Measurements from ENCODE around the gene KLF11.
A peak's percentile ranks its signal among the peaks of the same experiment; 100 is the strongest.
"Not testable (repeated sequence)": the region's sequence is repeated elsewhere in the genome, so short reads cannot be mapped to it uniquely, and the experiment has no call there.

KLF11 gene

DNA sequence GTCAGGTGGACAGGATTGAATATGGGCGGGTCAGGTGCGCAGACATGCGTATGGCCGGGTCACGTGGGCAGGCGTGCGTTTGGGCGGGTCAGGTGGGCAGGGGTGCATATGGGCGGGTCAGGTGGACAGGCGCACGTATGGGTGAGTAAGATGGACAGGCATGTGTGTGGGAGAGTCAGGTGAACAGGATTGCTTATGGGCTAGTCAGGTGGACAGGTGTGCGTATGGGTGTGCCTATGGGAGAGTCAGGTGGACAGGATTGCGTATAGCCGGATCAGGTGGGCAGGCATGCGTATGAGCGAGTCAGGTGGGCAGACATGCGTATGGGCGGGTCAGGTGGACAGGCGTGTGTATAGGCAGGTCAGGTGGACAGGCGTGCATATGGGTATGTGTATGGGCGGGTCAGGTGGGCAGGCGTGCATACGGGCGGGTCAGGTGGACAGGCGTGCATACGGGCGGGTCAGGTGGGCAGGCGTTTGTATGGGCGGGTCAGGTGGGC lies 30.3 kb upstream of the KLF11 start:
- Histone ChIP-seq H3K27ac (no peak overlapping the region), H3K9ac (ENCODE audit: insufficient read length) (no peak overlapping the region), H3K9me3 (ENCODE audit: low read depth, low read length) (no peaks in the 10 kb centered on the region), H3K4me3 (no peak overlapping the region), H3K36me3 (ENCODE audit: insufficient read depth, low read length) (no peaks in the 10 kb centered on the region)
- DNase-seq (ENCODE audit: low read depth, low spot score): no peak
- no peak for TF ChIP-seq POLR2AphosphoS5 (IDR thresholded peaks at IDR 0.05; ENCODE audit: borderline replicate concordance, low read depth, low read length)
- TF ChIP-seq FOXP2 (optimal IDR thresholded peaks at IDR 0.05; ENCODE audit: control extremely low read depth, extremely low read length, insufficient read depth): no peak
- TF ChIP-seq EZH2 (IDR thresholded peaks at IDR 0.05): no peak

DNA sequence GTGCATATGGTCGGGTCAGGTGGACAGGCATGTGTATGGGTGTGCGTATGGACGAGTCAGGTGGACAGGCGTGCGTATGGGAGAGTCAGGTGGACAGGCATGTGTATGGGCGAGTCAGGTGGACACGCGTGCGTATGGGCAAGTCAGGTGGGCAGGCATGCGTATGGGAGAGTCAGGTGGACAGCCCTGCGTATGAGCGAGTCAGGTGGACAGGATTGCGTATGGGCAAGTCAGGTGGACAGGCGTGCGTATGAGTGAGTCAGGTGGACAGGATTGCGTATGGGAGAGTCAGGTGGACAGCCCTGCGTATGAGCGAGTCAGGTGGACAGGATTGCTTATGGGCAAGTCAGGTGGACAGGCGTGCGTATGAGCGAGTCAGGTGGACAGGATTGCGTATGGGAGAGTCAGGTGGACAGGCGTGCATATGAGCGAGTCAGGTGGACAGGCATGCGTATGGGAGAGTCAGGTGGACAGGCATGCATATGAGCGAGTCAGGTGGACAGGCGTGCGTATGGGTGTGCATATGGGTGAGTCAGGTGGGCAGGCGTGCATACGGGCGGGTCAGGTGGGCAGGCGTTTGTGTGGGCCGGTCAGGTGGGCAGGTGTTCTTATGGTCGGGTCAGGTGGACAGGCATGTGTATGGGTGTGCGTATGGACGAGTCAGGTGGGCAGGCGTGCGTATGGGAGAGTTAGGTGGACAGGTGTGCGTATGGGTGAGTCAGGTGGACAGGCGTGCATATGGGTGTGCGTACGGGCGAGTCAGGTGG lies 29.5 kb upstream of the KLF11 start:
- not testable (repeated sequence) for DNase-seq (ENCODE audit: low read depth, low spot score); H3K9ac ChIP-seq (ENCODE audit: insufficient read length); H3K9me3 ChIP-seq (ENCODE audit: low read depth, low read length); H3K27ac ChIP-seq; H3K4me3 ChIP-seq; H3K36me3 ChIP-seq (ENCODE audit: insufficient read depth, low read length)

DNA sequence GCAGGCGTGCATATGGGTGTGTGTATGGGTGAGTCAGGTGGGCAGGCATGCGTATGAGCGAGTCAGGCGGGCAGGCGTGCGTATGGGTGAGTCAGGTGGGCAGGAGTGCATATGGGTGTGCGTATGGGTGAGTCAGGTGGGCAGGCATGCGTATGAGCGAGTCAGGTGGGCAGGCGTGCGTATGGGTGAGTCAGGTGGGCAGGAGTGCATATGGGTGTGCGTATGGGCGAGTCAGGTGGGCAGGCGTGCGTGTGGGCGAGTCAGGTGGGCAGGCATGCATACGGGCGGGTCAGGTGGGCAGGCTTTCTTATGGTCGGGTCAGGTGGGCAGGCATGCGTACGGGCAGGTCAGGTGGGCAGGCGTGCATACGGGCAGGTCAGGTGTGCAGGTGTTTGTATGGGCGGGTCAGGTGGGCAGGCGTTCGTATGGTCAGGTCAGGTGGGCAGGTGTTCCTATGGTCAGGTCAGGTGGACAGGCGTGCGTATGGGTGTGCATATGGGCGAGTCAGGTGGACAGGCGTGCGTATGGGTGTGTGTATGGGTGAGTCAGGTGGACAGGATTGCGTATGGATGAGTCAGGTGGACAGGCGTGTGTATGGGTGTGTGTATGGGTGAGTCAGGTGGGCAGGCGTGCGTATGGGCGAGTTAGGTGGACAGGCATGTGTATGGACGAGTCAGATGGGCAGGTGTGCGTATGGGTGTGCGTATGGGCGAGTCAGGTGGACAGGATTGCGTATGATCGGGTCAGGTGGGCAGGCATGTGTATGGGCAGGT lies 28.7 kb upstream of the KLF11 start:
- no peak overlapping the region for H3K9ac ChIP-seq (ENCODE audit: insufficient read length)
- H3K9me3 ChIP-seq (ENCODE audit: low read depth, low read length): no peaks in the 10 kb centered on the region
- no peaks in the 10 kb centered on the region for H3K36me3 ChIP-seq (ENCODE audit: insufficient read depth, low read length)
- H3K4me3 ChIP-seq: no peak overlapping the region
- DNase-seq (ENCODE audit: low read depth, low spot score): no peak
- H3K27ac ChIP-seq: no peak overlapping the region
- TF ChIP-seq EZH2 (IDR thresholded peaks at IDR 0.05) (no peak), POLR2AphosphoS5 (IDR thresholded peaks at IDR 0.05; ENCODE audit: borderline replicate concordance, low read depth, low read length) (no peak), FOXP2 (optimal IDR thresholded peaks at IDR 0.05; ENCODE audit: control extremely low read depth, extremely low read length, insufficient read depth) (no peak)

DNA sequence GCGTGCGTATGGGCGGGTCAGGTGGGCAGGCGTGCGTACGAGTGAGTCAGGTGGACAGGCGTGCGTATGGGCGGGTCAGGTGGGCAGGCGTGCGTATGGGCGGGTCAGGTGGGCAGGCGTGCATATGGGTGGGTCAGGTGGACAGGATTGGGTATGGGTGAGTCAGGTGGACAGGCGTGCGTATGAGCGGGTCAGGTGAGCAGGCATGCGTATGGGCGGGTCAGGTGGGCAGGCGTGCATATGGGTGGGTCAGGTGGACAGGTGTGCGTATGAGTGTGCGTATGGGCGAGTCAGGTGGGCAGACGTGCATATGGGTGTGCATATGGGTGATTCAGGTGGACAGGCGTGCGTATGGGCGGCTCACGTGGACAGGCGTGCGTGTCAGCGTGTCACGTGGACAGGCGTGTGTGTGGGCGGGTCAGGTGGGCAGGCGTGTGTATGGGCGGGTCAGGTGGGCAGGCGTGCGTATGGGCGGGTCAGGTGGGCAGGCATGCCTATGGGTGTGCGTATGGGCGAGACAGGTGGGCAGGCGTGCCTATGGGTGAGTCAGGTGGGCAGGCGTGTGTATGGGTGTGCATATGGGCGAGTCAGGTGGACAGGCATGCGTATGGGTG lies 27.9 kb upstream of the KLF11 start:
- not testable (repeated sequence) for DNase-seq (ENCODE audit: low read depth, low spot score); H3K9ac ChIP-seq (ENCODE audit: insufficient read length); H3K27ac ChIP-seq; H3K4me3 ChIP-seq; H3K9me3 ChIP-seq (ENCODE audit: low read depth, low read length); H3K36me3 ChIP-seq (ENCODE audit: insufficient read depth, low read length)

GRCh38 chr2:10016001-10016801 lies 27.1 kb upstream of the KLF11 start:
- no peak for TF ChIP-seq EZH2 (IDR thresholded peaks at IDR 0.05)
- H3K36me3 ChIP-seq (ENCODE audit: insufficient read depth, low read length): no peaks in the 10 kb centered on the region
- H3K27ac ChIP-seq: no peak overlapping the region
- no peak for DNase-seq (ENCODE audit: low read depth, low spot score)
- no peaks in the 10 kb centered on the region for H3K9me3 ChIP-seq (ENCODE audit: low read depth, low read length)
- no peak overlapping the region for H3K4me3 ChIP-seq
- H3K9ac ChIP-seq (ENCODE audit: insufficient read length): no peak overlapping the region

DNA sequence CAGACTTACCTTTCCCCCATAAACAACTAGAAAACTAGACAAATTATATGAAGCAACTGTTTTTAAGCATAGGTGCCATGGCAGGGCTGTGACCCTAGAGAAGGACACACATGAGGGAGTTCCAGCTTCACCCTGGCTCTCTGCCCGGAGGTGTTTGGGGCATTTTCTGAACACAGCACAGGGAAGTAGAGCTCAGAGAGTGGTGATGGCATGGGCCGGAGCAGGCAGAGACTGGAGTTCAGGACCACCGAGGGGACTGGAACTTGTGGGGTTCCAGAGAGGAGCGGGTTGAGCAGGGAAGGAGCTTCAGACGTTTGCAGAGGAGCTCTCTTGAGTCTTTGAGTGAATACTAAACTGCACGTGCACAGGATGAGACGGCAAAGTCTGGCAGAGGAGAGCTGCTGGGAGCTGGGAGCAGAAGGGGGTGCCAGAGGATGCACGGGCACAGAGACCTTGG lies 26.5 kb upstream of the KLF11 start:
- no peak overlapping the region for H3K4me3 ChIP-seq
- no peak for TF ChIP-seq EZH2 (IDR thresholded peaks at IDR 0.05)
- TF ChIP-seq POLR2AphosphoS5 (IDR thresholded peaks at IDR 0.05; ENCODE audit: borderline replicate concordance, low read depth, low read length): no peak
- no peak for TF ChIP-seq FOXP2 (optimal IDR thresholded peaks at IDR 0.05; ENCODE audit: control extremely low read depth, extremely low read length, insufficient read depth)
- H3K36me3 ChIP-seq (ENCODE audit: insufficient read depth, low read length): no peaks in the 10 kb centered on the region
- H3K27ac ChIP-seq: no peak overlapping the region
- no peak for DNase-seq (ENCODE audit: low read depth, low spot score)
- no peak overlapping the region for H3K9ac ChIP-seq (ENCODE audit: insufficient read length)
- H3K9me3 ChIP-seq (ENCODE audit: low read depth, low read length): no peaks in the 10 kb centered on the region

GRCh38 chr2:10017313-10017941 lies 25.9 kb upstream of the KLF11 start:
- no peak overlapping the region for H3K27ac ChIP-seq
- H3K9me3 ChIP-seq (ENCODE audit: low read depth, low read length): no peaks in the 10 kb centered on the region
- H3K9ac ChIP-seq (ENCODE audit: insufficient read length): no peak overlapping the region
- DNase-seq (ENCODE audit: low read depth, low spot score): no peak
- TF ChIP-seq POLR2AphosphoS5 (IDR thresholded peaks at IDR 0.05; ENCODE audit: borderline replicate concordance, low read depth, low read length) (no peak), EZH2 (IDR thresholded peaks at IDR 0.05) (no peak), FOXP2 (optimal IDR thresholded peaks at IDR 0.05; ENCODE audit: control extremely low read depth, extremely low read length, insufficient read depth) (no peak)
- H3K36me3 ChIP-seq (ENCODE audit: insufficient read depth, low read length): no peaks in the 10 kb centered on the region
- no peak overlapping the region for H3K4me3 ChIP-seq

DNA sequence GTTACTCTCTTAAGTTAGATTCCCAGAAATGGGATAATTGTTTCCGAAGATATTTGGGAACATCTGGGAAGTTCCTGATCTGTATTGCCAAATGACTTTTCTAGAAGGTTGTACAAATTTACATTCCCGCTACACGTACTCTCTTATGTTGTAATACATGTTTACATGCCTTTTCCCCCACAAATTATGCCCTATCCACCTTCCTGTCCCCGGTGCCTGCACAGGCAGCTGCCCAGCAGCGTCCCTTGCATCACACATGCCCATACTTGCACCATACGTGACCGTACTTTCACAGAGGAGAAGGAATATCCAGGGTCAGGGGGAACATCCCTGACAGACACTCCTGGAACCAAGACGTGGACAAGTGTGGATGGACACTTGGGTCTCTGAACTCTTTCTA lies 24.2 kb upstream of the KLF11 start:
- H3K27ac ChIP-seq: peak overlapping the region; percentile 75
- DNase-seq (ENCODE audit: low read depth, low spot score): no peak
- H3K9me3 ChIP-seq (ENCODE audit: low read depth, low read length): no peaks in the 10 kb centered on the region
- no peak overlapping the region for H3K4me3 ChIP-seq
- TF ChIP-seq EZH2 (IDR thresholded peaks at IDR 0.05) (no peak), FOXP2 (optimal IDR thresholded peaks at IDR 0.05; ENCODE audit: control extremely low read depth, extremely low read length, insufficient read depth) (no peak), POLR2AphosphoS5 (IDR thresholded peaks at IDR 0.05; ENCODE audit: borderline replicate concordance, low read depth, low read length) (no peak)
- H3K36me3 ChIP-seq (ENCODE audit: insufficient read depth, low read length): no peaks in the 10 kb centered on the region
- no peak overlapping the region for H3K9ac ChIP-seq (ENCODE audit: insufficient read length)

All from SK-N-MC (cell line).